Ovary (tissue), 10 donors: Measurements from ENCODE around the gene CMPK2. TPM values are rescaled to one million over a fixed set of nuclear protein-coding genes. Genes with fewer than 3 reads are reported as not detected.
A peak's percentile ranks its signal among the peaks of the same experiment; 100 is the strongest.

Experiments used
- DNase-seq, 5 donors: peaks; one replicate each; pipeline ENCODE4 v3.0.0-alpha.2; 2019 to 2020
- H3K27ac ChIP-seq, 2 donors: fragments of 200-600 bp; one replicate each; pipeline versions ENCODE4 v1.5.1 to v1.8.0; 2019 to 2022
- H3K27me3 ChIP-seq: fragments of 200-600 bp; one replicate; pipeline ENCODE4 v1.8.0; 2022
- H3K36me3 ChIP-seq: fragments of 200-600 bp; sonication (generic); one replicate; pipeline ENCODE4 v1.5.1; 2019
- H3K4me1 ChIP-seq: one replicate; pipeline ENCODE4 v1.8.1; 2013; ENCODE audit warnings: mild to moderate bottlenecking, moderate library complexity; ENCODE audit not compliant: insufficient read depth
- H3K4me3 ChIP-seq: fragments of 200-600 bp; sonication (generic); one replicate; pipeline ENCODE4 v1.5.1; 2017
- H3K9me3 ChIP-seq, 2 donors: fragments of 200-600 bp in 1 of 2; sonication (generic) in 1 of 2; one replicate each; pipeline versions ENCODE4 v1.5.1 to v1.8.1; 2013 to 2019; ENCODE audit warnings: mild to moderate bottlenecking in 1 of 2, moderate library complexity in 1 of 2
- EP300 ChIP-seq: sonication (generic); formaldehyde crosslinking; IDR thresholded peaks from one replicate; pipeline ENCODE4 v1.6.1; 2017; ENCODE audit warnings: antibody characterized with exemption
- POLR2A ChIP-seq: fragments of 450-650 bp; IDR thresholded peaks from one replicate; pipeline ENCODE4 v1.6.1; 2017; ENCODE audit warnings: antibody characterized with exemption, mild to moderate bottlenecking, moderate library complexity
- WGBS, 3 donors: extraction: QIAGEN DNeasy Blood & Tissue Kit in 1 of 3; methylation state at CpG; one replicate each; pipeline versions ENCODE4 v1.1.5 to v1.1.7; 2013 to 2017; 5-methylcytosine and 5-hydroxymethylcytosine counted together
- intact Hi-C, 4 donors: fragments of 100-400 bp; cut with DNase I; formaldehyde crosslinking; loops; one replicate each; pipeline versions ENCODE4 v1.11.0 to v1.15.1; 2022 to 2023
- long read RNA-seq, 3 donors: library from polyadenylated mRNA in 2 of 3; unstranded in 2 of 3; transcript quantifications; one replicate each; pipeline ENCODE4 v2.0.0 and lab custom pipeline, GENCODE V29; 2021 to 2026
- polyA plus RNA-seq, 2 donors: library from polyadenylated mRNA; stranded (reverse); fragments of 200-250 nt in 1 of 2; fragments of 350-450 nt in 1 of 2; fragmentation: Illumina TruSeq in 1 of 2; extraction: RNeasy Lipid Tissue Mini Kit (QIAGEN cat#74804) in 1 of 2; gene quantifications; one replicate each; pipeline ENCODE4 v1.2.3, GENCODE V29; 2013 to 2014
- total RNA-seq, 7 donors: library from RNA; depleted of rRNA in 2 of 7; stranded (reverse); fragments of >200 nt in 2 of 7; fragmentation: NEBNext Ultra II Directional in 3 of 7; extraction: Animal tissue kit (Norgen Biotek cat#: 25700) in 3 of 7; gene quantifications; one replicate each; pipeline versions ENCODE4 v1.1.0 to v1.2.4, GENCODE V29; 2016 to 2023
- TF ChIP-seq, protein P1 (sequence below), 3 donors: fragments of 450-650 bp in 2 of 3; fragments of 200-600 bp in 1 of 3; IDR thresholded peaks; one replicate each; pipeline versions ENCODE4 v1.5.1 to v1.8.0; 2016 to 2022; ENCODE audit warnings: antibody characterized with exemption in 3 of 3, mild to moderate bottlenecking in 1 of 3
- donor health status: DM: no; HTN: no; CAD: no; lungs with moderate emphysema.
- donor health status: DM: no; HTN: no; CAD: no.
- donor health status: Bipolar disorder and iron deficiency.
- donor health status: DM: yes; HTN: yes; CAD: no.
- donor health status: DM: no; HTN: no; CAD: no.
- donor health status: DM: yes; HTN: yes; CAD: no.

Gene CMPK2, protein sequence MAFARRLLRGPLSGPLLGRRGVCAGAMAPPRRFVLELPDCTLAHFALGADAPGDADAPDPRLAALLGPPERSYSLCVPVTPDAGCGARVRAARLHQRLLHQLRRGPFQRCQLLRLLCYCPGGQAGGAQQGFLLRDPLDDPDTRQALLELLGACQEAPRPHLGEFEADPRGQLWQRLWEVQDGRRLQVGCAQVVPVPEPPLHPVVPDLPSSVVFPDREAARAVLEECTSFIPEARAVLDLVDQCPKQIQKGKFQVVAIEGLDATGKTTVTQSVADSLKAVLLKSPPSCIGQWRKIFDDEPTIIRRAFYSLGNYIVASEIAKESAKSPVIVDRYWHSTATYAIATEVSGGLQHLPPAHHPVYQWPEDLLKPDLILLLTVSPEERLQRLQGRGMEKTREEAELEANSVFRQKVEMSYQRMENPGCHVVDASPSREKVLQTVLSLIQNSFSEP
- total RNA-seq, result 1 to 10 TPM; 2.7 to 7.1 (median 4.2) TPM
- polyA plus RNA-seq, result 10 to 100 TPM in 1 of 2 donors, 1 to 10 TPM in 1; 3.1 to 11.5 TPM
- long read RNA-seq, donor 1, transcript CMPK2-206 (5 exons, 2,417 nt), result major isoform, 7 of 13 reads
- long read RNA-seq, donor 1, partial matches to known transcripts, result 1 of 13 reads
- long read RNA-seq, donor 1, other reads (novel, unspliced or antisense), result 5 of 13 reads
- long read RNA-seq, donor 2, result 0 reads
- long read RNA-seq, donor 3, transcript CMPK2-201 (5 exons, 2,884 nt), result major isoform, 5 of 8 reads
- long read RNA-seq, donor 3, partial matches to known transcripts, result 0 of 8 reads
- long read RNA-seq, donor 3, other reads (novel, unspliced or antisense), result 1 of 8 reads

DNA sequence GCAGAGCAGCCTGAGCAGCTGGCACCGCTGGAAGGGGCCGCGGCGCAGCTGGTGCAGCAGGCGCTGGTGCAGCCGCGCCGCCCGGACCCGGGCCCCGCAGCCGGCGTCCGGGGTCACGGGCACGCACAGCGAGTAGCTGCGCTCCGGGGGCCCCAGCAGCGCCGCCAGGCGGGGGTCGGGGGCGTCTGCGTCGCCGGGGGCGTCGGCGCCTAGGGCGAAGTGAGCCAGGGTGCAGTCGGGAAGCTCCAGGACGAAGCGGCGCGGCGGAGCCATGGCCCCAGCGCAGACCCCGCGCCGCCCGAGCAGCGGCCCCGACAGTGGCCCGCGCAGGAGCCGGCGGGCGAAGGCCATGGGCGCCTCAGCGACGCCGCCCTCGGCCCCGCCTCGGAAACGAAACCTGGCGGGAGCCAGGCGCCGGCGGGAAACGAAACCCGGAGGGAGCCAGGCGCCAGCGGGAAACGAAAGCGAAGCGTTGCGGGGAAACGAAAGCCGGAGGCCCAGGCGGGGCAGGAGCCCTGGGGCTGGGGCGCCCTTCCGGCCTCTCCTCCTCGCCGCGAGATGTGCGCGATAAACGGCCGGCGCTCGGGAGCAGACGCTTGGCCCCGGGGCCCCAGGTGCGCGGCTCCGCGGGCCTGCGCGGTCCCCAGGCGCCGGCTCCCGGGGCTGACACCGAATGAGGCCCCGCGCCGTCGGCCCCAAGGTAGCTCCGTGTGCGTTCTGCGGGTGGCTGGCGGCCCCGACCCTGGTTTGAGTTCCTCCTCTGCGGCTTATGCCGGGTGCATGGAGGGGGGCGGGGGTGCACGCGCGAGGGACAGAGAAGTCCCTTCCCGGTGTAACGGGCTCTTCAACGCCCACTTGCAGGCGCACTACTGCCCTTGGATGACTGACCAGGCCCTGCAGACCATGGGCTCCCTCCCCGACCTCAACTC, at the start of gene CMPK2:
Gene CMPK2, minus strand, starts transcription at position 562 of the 929 bp plus-strand sequence. Its CDS starts 211 bp downstream, at position 351.
- H3K4me3 ChIP-seq, result peak within 1 kb of the TSS; percentile 72
- intact Hi-C loops, result no loop called here
- H3K9me3 ChIP-seq, result no peaks in the 10 kb centered on the region
- no peaks in the 10 kb centered on the region for H3K27me3 ChIP-seq
- peak; percentile 46 to 74 (median 66) for DNase-seq
- TF ChIP-seq POLR2A (no peak), EP300 (no peak)
- TF ChIP-seq, protein P1, sequence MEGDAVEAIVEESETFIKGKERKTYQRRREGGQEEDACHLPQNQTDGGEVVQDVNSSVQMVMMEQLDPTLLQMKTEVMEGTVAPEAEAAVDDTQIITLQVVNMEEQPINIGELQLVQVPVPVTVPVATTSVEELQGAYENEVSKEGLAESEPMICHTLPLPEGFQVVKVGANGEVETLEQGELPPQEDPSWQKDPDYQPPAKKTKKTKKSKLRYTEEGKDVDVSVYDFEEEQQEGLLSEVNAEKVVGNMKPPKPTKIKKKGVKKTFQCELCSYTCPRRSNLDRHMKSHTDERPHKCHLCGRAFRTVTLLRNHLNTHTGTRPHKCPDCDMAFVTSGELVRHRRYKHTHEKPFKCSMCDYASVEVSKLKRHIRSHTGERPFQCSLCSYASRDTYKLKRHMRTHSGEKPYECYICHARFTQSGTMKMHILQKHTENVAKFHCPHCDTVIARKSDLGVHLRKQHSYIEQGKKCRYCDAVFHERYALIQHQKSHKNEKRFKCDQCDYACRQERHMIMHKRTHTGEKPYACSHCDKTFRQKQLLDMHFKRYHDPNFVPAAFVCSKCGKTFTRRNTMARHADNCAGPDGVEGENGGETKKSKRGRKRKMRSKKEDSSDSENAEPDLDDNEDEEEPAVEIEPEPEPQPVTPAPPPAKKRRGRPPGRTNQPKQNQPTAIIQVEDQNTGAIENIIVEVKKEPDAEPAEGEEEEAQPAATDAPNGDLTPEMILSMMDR (IDR thresholded peaks at IDR 0.05), result peak in 2 of 3 donors; percentile 19 to 23
- no peaks in the 10 kb centered on the region for H3K4me1 ChIP-seq
- no peaks in the 10 kb centered on the region for H3K36me3 ChIP-seq
- WGBS, 3 donors, result 0% methylated on average over 84 to 115 of the region's 115 CpGs
- peak within 1 kb of the TSS; percentile 80 to 86 for H3K27ac ChIP-seq

DNA sequence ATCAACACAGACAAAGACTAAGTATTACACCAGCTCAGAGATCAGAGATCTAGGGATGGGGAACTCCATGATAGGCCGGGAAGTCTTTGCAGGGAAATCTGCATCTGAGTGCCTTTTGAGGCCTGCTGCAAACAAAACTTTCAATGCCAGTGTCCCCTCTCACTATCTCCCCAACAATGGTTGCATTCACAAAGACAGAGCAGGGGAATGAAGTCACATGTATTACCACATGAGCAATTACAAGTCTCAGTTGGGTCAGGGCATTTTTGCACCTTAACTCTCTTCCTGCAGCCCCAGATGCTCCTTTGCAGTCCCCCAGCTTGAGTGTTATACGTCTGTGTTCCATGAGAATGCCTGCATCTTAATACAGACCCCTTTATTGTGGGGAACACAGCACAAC, 49.7 kb upstream of the CMPK2 start:
- no peak overlapping the region for H3K4me3 ChIP-seq
- H3K36me3 ChIP-seq, result no peaks in the 10 kb centered on the region
- WGBS, 3 donors, result 95 to 96% (median 96%) methylated on average over 2 of the region's 2 CpGs
- H3K27me3 ChIP-seq, result no peaks in the 10 kb centered on the region
- TF ChIP-seq POLR2A (no peak), EP300 (no peak)
- TF ChIP-seq, protein P1 (IDR thresholded peaks at IDR 0.05), result no peak
- intact Hi-C loops, result loop anchor here (5.0 to 10.0 kb wide), 4 partner anchors 112 to 127 kb away; no protein-coding TSS in a partner anchor
- H3K4me1 ChIP-seq, result peaks cover 5% of the 10 kb centered on the region
- no peak for DNase-seq
- no peak overlapping the region for H3K27ac ChIP-seq
- H3K9me3 ChIP-seq, result no peaks in the 10 kb centered on the region

DNA sequence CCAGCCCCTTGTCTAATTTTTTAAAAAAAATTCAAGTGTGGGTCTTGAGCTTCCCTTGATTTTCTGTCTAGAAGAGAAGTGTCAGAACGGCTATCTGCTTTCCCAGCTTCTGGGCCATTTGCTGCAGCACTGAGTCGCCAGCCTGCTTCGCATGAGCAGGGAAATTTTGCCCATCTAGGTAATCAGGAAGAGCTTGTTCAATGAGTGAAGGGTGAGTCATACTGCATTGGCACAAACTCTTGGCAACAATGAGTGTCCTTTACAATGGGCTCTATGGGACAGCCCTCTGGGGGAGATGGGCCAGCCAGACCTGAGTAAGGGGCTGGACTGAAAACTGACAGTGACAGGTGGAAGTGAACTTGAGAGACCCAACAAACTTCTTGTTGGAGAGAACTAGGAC, 49.1 kb upstream of the CMPK2 start:
- Histone ChIP-seq H3K9me3 (no peaks in the 10 kb centered on the region), H3K4me3 (no peak overlapping the region), H3K27me3 (no peaks in the 10 kb centered on the region), H3K4me1 (peaks cover 2% of the 10 kb centered on the region), H3K36me3 (no peaks in the 10 kb centered on the region), H3K27ac (no peak overlapping the region)
- DNase-seq, result no peak
- WGBS, 3 donors, result 92 to 97% (median 95%) methylated on average over 3 of the region's 3 CpGs
- TF ChIP-seq, protein P1 (IDR thresholded peaks at IDR 0.05), result no peak
- TF ChIP-seq EP300, result no peak
- no peak for TF ChIP-seq POLR2A
- intact Hi-C loops, result loop anchor here (5.0 to 10.0 kb wide), 4 partner anchors 112 to 127 kb away; no protein-coding TSS in a partner anchor
